Measurements from ENCODE around the gene COL25A1.

The COL25A1 gene

DNA sequence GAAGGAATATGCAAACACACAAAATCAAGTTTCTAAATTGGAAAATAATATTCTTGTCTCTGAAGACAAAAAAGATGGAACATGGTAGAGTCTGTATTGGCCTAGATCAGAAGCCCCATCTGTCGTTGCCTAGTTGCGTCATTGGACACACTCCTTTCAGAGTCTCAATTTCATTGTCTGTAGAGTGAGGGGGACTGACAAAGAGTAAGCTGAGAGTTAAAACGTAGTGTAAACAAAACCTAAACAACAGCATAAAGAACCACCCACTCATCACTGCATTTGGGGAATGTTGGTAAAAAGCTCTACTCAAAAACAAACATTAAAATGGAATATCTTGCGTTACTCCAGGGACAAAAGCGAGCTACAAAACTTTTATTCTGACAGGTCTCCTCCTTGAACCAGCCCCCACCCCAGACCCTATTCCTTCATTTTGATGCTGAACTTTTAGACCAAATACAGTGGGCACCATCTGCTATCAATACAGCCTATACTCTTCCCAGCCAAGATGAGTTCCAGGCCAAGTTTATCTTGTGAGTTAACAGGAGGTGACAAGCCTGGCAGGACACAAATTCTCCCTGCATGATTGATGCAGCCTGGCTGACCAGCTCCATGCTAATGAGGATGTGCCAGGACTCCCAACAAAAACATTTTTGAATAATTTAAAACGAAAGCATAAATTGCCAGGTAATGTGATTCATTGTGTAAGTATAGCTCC, 125.2 kb downstream of the COL25A1 start:
- no peak for DNase-seq (ENCODE audit: low spot score)
- TF ChIP-seq, protein P1, sequence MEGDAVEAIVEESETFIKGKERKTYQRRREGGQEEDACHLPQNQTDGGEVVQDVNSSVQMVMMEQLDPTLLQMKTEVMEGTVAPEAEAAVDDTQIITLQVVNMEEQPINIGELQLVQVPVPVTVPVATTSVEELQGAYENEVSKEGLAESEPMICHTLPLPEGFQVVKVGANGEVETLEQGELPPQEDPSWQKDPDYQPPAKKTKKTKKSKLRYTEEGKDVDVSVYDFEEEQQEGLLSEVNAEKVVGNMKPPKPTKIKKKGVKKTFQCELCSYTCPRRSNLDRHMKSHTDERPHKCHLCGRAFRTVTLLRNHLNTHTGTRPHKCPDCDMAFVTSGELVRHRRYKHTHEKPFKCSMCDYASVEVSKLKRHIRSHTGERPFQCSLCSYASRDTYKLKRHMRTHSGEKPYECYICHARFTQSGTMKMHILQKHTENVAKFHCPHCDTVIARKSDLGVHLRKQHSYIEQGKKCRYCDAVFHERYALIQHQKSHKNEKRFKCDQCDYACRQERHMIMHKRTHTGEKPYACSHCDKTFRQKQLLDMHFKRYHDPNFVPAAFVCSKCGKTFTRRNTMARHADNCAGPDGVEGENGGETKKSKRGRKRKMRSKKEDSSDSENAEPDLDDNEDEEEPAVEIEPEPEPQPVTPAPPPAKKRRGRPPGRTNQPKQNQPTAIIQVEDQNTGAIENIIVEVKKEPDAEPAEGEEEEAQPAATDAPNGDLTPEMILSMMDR (IDR thresholded peaks at IDR 0.05), result no peak
- H3K4me3 ChIP-seq, result no peak overlapping the region
- H3K27ac ChIP-seq, result no peak overlapping the region

DNA sequence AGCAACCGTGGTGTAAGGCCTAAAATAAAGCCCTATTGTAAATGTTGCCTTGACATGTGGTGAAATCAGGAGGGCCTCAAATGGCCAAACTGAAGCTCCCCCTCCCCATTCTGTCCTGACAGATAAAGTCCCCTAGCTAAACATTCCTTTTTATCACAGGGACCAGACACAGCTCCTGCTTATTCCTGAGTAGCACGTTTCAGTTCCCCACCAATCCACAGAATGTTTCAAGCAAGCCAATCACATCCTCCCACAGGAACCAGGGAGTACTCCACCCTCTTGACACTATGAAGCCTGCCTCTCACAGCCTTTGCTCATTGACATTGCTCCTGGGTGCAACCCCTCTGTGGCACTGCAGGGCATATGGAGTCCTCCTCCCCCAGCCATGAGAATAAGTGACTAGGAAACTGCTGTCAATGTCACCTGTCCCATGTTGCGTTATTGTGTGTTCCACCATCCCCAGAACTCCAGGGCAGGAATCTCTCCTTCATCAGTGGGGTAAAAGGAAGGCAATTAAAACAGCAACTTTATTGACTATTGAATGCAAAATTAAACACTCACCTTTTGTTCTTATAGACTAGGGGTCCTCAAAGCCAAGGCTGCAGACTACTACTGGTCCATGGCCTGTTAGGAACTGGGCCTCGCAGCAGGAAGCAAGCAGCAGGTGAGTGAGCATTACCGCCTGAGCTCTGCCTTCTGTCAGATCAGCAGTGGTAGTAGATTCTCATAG, 128.1 kb downstream of the COL25A1 start:
- Histone ChIP-seq H3K27ac (no peak overlapping the region), H3K4me3 (no peak overlapping the region)
- TF ChIP-seq, protein P1 (IDR thresholded peaks at IDR 0.05), result no peak

DNA sequence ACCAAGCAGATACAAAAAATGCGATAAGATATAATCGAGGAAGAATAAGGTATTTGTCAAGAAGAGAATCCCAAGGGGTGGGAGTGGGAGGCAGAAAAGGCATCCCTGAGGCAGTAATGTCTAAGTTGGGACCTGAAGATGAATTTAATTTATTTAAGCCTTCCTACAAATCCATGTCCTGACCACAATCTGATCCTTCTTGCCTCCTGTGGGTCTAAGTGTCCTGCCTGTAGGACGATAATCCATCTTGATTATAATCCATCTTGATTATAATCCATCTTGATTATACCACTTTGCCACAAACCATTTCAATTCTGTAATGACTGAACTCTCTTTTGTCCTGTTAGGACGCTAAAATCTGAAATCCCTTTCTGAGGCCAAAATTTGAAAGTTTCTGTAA, 130.2 kb downstream of the COL25A1 start:
- H3K27ac ChIP-seq, result no peak overlapping the region
- no peak overlapping the region for H3K4me3 ChIP-seq
- no peak for DNase-seq (ENCODE audit: low spot score)
- TF ChIP-seq, protein P1 (IDR thresholded peaks at IDR 0.05), result no peak

More for the DNA sequence above, 128.1 kb downstream of the COL25A1 start:
- no peak for DNase-seq (ENCODE audit: low spot score)

DNA sequence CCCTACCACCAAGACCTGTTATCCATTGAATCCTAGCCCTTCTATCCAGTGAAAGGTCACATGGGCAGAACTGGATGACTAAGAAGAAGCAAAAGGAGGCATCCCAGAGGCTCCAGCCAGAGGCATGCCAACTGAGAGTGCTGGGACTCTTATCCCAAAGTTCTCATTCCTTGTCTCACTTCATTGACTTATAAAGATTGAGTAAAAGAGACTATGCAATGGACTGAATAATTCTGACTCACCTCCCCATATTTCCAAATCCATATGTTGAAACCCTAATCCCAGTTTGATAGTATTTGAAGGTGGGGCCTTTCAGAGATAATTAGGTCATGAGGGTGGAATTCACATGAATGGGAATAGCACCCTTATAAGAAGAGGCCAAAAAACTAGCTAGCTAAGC, 131.4 kb downstream of the COL25A1 start:
- H3K27ac ChIP-seq, result no peak overlapping the region
- TF ChIP-seq, protein P1 (IDR thresholded peaks at IDR 0.05), result no peak
- H3K4me3 ChIP-seq, result no peak overlapping the region
- no peak for DNase-seq (ENCODE audit: low spot score)

DNA sequence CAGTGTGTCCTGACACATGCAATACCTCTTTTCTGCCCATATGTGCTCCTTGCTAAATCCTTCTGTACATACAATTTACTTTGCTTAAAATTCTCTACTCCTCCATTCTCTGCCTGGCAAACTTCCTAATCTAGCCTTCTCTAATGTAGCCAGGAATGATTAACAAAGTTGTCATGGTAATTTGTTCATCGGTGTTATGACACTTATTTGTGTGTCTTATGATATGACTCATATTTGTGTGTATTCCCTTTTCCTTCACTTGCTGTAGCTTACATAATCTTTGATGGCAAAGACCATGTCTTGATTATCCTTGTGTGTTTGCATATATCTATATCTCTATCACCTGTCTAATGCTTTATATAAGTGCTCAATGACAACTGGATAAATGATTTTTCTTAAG, 133.3 kb downstream of the COL25A1 start:
- H3K4me3 ChIP-seq, result no peak overlapping the region
- TF ChIP-seq, protein P1 (IDR thresholded peaks at IDR 0.05), result no peak
- H3K27ac ChIP-seq, result no peak overlapping the region
- no peak for DNase-seq (ENCODE audit: low spot score)

DNA sequence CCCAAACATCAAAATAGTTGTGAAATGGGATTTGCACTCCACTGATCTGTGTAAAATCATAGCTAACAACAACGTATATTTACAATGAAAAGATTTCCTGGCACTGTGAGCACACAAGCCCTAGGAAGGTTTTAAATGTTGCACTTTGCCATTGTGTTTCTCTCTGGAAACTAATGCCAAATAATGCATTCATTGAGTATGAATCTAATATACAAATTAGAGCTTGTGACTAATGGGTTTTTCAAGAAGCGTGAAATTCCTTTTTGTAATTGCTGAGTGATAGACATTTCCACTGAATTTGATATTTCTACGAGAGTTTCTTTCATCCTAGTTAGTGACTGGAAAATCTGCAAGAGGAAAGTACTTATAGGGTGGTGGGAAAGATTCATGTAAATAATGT, 135.9 kb downstream of the COL25A1 start:
- TF ChIP-seq, protein P1 (IDR thresholded peaks at IDR 0.05), result no peak
- DNase-seq (ENCODE audit: low spot score), result no peak
- H3K27ac ChIP-seq, result no peak overlapping the region
- H3K4me3 ChIP-seq, result no peak overlapping the region

DNA sequence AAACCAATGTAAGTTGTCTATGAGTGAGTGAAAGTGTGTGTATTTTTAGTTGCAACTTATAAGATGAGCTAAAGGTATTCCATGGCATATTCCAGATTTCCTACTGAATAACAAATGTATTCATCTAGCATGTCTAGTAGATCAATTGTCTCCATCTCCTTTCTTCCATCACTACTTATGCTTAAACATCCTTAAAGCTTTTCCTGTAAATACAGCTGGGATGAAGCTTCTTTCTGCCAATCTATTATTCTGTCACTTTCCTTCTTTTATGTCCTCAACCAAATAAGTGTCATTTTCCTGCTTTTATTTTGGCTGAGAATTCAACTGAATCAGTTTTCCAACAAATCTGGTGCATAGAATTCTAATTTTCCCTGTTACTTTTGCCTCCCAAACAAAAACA, 136.3 kb downstream of the COL25A1 start:
- DNase-seq (ENCODE audit: low spot score), result no peak
- TF ChIP-seq, protein P1 (IDR thresholded peaks at IDR 0.05), result no peak
- no peak overlapping the region for H3K4me3 ChIP-seq
- H3K27ac ChIP-seq, result no peak overlapping the region

Data from coronary artery (tissue), 2 donors.